HepG2 (cell line): ENCODE results near the gene NES. TPM values are rescaled to one million over a fixed set of nuclear protein-coding genes. Genes with fewer than 3 reads are reported as not detected.

Source experiments
- AKNA ChIP-seq: sonication (generic); formaldehyde crosslinking; IDR thresholded peaks from 2 replicates; pipeline ENCODE4 v1.4.0; 2020; ENCODE audit warnings: missing genetic modification reagents, borderline replicate concordance
- ATF1 ChIP-seq: IDR thresholded peaks from 2 replicates; pipeline ENCODE4 v1.6.1; 2016; ENCODE audit warnings: mild to moderate bottlenecking, control low read depth
- ESRRA ChIP-seq: sonication (generic); formaldehyde crosslinking; IDR thresholded peaks from 2 replicates; pipeline ENCODE4 v1.5.1; 2020; ENCODE audit warnings: mild to moderate bottlenecking, low read depth, missing genetic modification reagents
- FOXK2 ChIP-seq: fragments of 450-650 bp; IDR thresholded peaks from 2 replicates; pipeline ENCODE4 v1.6.1; 2016
- MTA3 ChIP-seq: sonication (generic); formaldehyde crosslinking; IDR thresholded peaks from 2 replicates; pipeline ENCODE4 v1.4.0; 2020; ENCODE audit warnings: missing genetic modification reagents
- NFIC ChIP-seq: IDR thresholded peaks from 2 replicates; pipeline ENCODE4 v1.6.1; 2012; ENCODE audit warnings: mild to moderate bottlenecking, low read length, inconsistent platforms
- TRIM24 ChIP-seq: sonication (generic); formaldehyde crosslinking; IDR thresholded peaks from 2 replicates; pipeline ENCODE4 v1.8.0; 2022; ENCODE audit warnings: mild to moderate bottlenecking, missing genetic modification reagents
- ZBTB20 ChIP-seq: sonication (generic); formaldehyde crosslinking; IDR thresholded peaks from 2 replicates; pipeline ENCODE4 v1.8.1; 2023; ENCODE audit warnings: missing genetic modification reagents, low read depth, mild to moderate bottlenecking, borderline replicate concordance
- ZBTB25 ChIP-seq: IDR thresholded peaks from 2 replicates; pipeline ENCODE4 v1.6.1; 2018; ENCODE audit warnings: missing genetic modification reagents
- ZNF589 ChIP-seq: sonication (generic); formaldehyde crosslinking; conservative IDR thresholded peaks from 2 replicates; pipeline ENCODE4 v1.8.0; 2022; ENCODE audit warnings: mild to moderate bottlenecking, moderate library complexity, missing genetic modification reagents
- ZNF605 ChIP-seq: sonication (generic); formaldehyde crosslinking; IDR thresholded peaks from 2 replicates; pipeline ENCODE4 v1.8.0; 2022; ENCODE audit warnings: mild to moderate bottlenecking, missing genetic modification reagents
- ZNF615 ChIP-seq: sonication (generic); formaldehyde crosslinking; IDR thresholded peaks from 2 replicates; pipeline ENCODE4 v1.5.0; 2020; ENCODE audit warnings: mild to moderate bottlenecking, missing genetic modification reagents, borderline replicate concordance
- ZNF775 ChIP-seq: sonication (generic); formaldehyde crosslinking; IDR thresholded peaks from 2 replicates; pipeline ENCODE4 v1.4.0; 2020; ENCODE audit warnings: missing genetic modification reagents, mild to moderate bottlenecking, moderate library complexity, borderline replicate concordance
- ZNF816 ChIP-seq: sonication (generic); formaldehyde crosslinking; IDR thresholded peaks from 2 replicates; pipeline ENCODE4 v1.8.0; 2022; ENCODE audit warnings: missing genetic modification reagents, mild to moderate bottlenecking, borderline replicate concordance
- polyA plus RNA-seq, 8 experiments: library from polyadenylated mRNA; depleted of rRNA in 3 of 8; stranded (reverse) in 7 of 8; unstranded in 1 of 8; fragments of >200 nt; fragmentation: Illumina TruSeq in 4 of 8; extraction: Trizol in 4 of 8; gene quantifications; 2 replicates each; pipeline versions ENCODE4 v1.2.1 to v1.2.3, GENCODE V29; 2011 to 2016; ENCODE audit warnings: low read depth in 4 of 8, missing spikeins in 1 of 8, mixed read lengths in 1 of 8; ENCODE audit not compliant: insufficient read depth in 1 of 8
- total RNA-seq, 5 experiments: library from RNA; depleted of rRNA; stranded (reverse); fragments of >200 nt; fragmentation: Illumina TruSeq; extraction: Trizol; gene quantifications; 2 replicates each; pipeline ENCODE4 v1.2.3, GENCODE V29; 2016; ENCODE audit warnings: low read depth in 1 of 5
- TF ChIP-seq, protein P1 (sequence below): sonication (generic); formaldehyde crosslinking; IDR thresholded peaks from 2 replicates; pipeline ENCODE4 v1.8.1; 2023; ENCODE audit warnings: missing genetic modification reagents, mild to moderate bottlenecking, borderline replicate concordance
- TF ChIP-seq, protein P2 (sequence below): sonication (generic); formaldehyde crosslinking; IDR thresholded peaks from 2 replicates; pipeline ENCODE4 v1.9.0; 2021; ENCODE audit warnings: missing genetic modification reagents, borderline replicate concordance
- TF ChIP-seq, protein P3 (sequence below): sonication (generic); formaldehyde crosslinking; IDR thresholded peaks from 2 replicates; pipeline ENCODE4 v1.9.0; 2022; ENCODE audit warnings: missing genetic modification reagents, mild to moderate bottlenecking, borderline replicate concordance

The NES gene
- total and polyA plus RNA-seq, 2 of the 13 experiments (the other 11 are each of a cell fraction or from before 2014, with no cell fraction given) = 1.7 to 16.6 TPM

GRCh38 chr1:156689035-156689952 is 12.1 kb upstream of the NES start (continued):
- TF ChIP-seq AKNA (CRISPR knock-in tag) (no peak), ZNF615 (CRISPR knock-in tag) (no peak), FOXK2 (no peak), ZNF775 (CRISPR knock-in tag) (no peak), ZNF589 (no peak), NFIC (no peak), ZBTB20 (CRISPR knock-in tag) (no peak), ATF1 (CRISPR knock-in tag) (no peak), ESRRA (CRISPR knock-in tag) (no peak), ZNF816 (CRISPR knock-in tag) (no peak), MTA3 (no peak), TRIM24 (no peak), ZBTB25 (CRISPR knock-in tag) (no peak), ZNF605 (CRISPR knock-in tag) (no peak)
- TF ChIP-seq, protein P1, sequence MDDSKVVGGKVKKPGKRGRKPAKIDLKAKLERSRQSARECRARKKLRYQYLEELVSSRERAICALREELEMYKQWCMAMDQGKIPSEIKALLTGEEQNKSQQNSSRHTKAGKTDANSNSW (CRISPR knock-in tag) = no peak
- TF ChIP-seq, protein P2, sequence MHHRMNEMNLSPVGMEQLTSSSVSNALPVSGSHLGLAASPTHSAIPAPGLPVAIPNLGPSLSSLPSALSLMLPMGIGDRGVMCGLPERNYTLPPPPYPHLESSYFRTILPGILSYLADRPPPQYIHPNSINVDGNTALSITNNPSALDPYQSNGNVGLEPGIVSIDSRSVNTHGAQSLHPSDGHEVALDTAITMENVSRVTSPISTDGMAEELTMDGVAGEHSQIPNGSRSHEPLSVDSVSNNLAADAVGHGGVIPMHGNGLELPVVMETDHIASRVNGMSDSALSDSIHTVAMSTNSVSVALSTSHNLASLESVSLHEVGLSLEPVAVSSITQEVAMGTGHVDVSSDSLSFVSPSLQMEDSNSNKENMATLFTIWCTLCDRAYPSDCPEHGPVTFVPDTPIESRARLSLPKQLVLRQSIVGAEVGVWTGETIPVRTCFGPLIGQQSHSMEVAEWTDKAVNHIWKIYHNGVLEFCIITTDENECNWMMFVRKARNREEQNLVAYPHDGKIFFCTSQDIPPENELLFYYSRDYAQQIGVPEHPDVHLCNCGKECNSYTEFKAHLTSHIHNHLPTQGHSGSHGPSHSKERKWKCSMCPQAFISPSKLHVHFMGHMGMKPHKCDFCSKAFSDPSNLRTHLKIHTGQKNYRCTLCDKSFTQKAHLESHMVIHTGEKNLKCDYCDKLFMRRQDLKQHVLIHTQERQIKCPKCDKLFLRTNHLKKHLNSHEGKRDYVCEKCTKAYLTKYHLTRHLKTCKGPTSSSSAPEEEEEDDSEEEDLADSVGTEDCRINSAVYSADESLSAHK (CRISPR knock-in tag) = no peak
- TF ChIP-seq, protein P3, sequence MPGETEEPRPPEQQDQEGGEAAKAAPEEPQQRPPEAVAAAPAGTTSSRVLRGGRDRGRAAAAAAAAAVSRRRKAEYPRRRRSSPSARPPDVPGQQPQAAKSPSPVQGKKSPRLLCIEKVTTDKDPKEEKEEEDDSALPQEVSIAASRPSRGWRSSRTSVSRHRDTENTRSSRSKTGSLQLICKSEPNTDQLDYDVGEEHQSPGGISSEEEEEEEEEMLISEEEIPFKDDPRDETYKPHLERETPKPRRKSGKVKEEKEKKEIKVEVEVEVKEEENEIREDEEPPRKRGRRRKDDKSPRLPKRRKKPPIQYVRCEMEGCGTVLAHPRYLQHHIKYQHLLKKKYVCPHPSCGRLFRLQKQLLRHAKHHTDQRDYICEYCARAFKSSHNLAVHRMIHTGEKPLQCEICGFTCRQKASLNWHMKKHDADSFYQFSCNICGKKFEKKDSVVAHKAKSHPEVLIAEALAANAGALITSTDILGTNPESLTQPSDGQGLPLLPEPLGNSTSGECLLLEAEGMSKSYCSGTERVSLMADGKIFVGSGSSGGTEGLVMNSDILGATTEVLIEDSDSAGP (CRISPR knock-in tag) = peak; percentile 37; the same call in 1 of the 2 replicates
